Fibroblast of gingiva (primary cell): ENCODE measurements around the gene PLEKHA1.
A peak's percentile ranks its signal among the peaks of the same experiment; 100 is the strongest.

Experiments used
- DNase-seq: peaks from one replicate; pipeline ENCODE4 v3.0.0-alpha.2; 2011; ENCODE audit warnings: low read depth

PLEKHA1 gene

DNA sequence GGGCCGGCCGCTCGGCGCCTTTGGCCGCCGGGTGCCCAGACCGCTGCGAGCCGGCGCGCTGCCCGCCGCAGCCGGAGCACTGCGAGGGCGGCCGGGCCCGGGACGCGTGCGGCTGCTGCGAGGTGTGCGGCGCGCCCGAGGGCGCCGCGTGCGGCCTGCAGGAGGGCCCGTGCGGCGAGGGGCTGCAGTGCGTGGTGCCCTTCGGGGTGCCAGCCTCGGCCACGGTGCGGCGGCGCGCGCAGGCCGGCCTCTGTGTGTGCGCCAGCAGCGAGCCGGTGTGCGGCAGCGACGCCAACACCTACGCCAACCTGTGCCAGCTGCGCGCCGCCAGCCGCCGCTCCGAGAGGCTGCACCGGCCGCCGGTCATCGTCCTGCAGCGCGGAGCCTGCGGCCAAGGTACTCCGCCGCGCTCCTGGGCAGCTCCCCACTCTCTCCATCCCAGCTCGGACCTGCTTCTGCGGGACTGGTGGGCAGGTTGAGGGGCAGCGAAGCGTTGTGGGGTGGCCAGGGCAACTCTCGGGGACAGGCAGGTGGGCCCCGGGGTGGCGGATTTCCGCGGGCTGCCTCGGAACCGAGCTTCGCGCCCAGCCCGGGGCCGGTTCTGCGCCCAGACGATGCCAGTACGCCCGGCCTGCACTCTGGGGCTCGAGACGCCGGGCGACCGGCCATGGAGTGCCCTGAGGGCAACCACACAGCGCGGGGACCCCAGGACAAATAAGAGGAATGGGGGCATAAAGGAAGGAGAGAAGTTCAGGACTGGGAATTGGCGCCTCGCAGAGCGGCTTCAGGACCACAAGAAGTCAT is 87.4 kb downstream of the PLEKHA1 start:
- DNase-seq, result no peak

GRCh38 chr10:122462533-122463465 is 88.3 kb downstream of the PLEKHA1 start:
- peak; percentile 71 for DNase-seq

GRCh38 chr10:122463466-122464249 is 89.2 kb downstream of the PLEKHA1 start:
- no peak for DNase-seq

DNA sequence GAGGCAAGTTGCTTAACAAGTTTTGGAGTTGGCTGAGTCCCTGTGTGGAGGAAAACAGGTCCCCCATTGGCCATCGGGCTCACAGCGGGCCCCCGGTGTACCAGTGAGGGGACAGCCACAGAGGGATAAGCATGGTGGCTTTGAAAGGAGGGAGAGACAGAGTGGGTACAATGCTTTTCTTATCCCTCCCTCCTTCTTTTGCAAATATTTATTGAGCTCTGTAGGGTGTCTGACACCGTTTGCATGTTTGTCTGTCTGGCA is 89.7 kb downstream of the PLEKHA1 start:
- no peak for DNase-seq

- no peak for DNase-seq
Observed at GRCh38 chr10:122464586-122464985, 90.1 kb downstream of the PLEKHA1 start.

GRCh38 chr10:122465401-122466040 is 91.0 kb downstream of the PLEKHA1 start:
- no peak for DNase-seq

- DNase-seq, result peak; percentile 36
Observed at GRCh38 chr10:122466951-122467381, 92.5 kb downstream of the PLEKHA1 start.

- no peak for DNase-seq
Observed at GRCh38 chr10:122467701-122468100, 93.2 kb downstream of the PLEKHA1 start.

- DNase-seq, result no peak
Observed at GRCh38 chr10:122468307-122468925, 93.9 kb downstream of the PLEKHA1 start.

DNA sequence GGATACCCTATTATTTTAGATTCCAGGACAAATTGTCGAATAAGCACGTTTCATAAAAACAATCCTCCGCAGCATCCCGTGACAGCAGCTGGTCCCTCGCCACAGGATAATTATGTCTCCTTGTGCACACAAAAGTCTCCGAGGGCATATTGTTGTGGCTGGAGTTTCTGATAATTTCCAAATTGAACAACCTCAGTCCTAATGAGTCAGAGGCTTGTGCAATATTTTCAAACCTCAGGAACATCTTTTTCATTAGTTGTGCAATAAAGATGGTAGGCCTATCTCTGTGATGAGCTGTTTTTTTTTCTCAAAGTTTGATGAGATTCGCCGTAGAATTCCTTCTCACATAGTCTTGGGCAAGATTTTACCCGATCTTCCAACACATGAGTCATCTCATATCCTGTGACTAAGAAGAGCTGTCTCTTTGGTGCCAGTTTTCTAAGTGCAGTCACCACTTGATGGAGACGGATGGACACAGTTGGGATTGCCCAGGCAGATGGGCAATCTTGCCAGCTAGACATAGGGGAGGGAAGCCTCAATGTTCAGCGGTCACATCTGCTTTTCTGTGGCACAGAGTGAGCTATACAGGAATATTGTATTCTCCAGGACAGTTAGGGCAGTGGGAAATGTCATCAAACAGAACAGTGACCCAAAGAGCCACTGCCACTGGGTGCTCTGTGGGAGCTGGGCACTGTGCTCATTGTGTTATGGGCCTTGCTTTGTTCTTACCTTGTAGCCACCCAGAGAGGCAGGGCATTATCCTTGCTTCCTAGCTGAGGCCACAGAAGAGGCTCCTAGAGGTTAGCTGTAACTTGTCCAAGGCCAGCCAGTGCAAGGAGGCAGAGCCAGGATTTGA is 94.6 kb downstream of the PLEKHA1 start:
- DNase-seq, result peak; percentile 98

DNA sequence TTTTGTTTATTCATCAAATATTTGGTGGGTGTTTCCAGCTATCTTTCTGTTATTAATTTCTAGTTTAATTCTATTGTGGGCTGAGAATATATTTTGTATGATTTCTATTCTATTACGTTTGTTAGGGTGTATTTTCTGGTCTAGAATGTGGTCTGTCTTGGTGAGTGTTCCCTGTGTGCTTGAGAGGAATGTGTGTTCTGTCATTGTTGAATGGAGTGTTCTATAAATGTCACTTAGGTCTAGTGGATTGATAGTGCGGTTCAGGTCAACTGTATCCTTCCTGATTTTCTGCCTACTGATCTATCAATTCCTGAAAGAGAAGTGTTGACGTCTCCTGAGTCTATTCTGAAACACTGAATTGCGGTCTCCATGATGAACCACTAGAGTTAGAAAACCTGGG is 95.3 kb downstream of the PLEKHA1 start:
- DNase-seq, result no peak

DNA sequence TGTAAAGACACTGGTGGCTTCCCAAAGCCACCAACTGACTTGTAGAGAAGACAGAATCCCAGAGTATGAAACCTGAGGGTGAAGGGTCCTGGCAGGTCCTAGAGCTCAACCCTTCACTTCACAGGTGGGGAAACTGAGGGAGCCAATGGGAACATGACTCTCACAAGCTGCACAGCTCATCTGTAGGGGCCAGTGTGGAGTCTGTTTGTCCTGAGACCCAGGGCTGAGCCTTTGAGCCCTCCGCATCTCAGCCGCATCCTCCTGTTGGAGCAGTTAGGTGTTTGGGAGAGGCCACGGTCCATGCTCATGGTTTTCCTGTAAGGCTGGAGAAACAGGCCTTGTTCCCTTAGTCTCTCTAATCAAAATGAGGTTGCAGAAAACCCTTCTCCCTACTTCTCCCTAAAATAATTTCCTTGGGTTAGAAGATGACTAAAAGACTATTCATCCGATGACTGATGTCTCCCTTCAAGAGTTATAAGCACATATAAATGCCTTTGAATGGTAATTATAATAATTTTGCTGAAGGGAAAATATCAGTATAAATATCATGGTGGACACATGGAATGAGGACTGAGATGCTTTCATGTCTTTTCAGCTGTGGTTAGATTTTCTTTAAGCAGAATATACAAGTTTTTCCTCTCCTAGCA is 97.1 kb downstream of the PLEKHA1 start:
- DNase-seq, result no peak

- no peak for DNase-seq
Observed at GRCh38 chr10:122473116-122473515, 98.6 kb downstream of the PLEKHA1 start.

- no peak for DNase-seq
Observed at GRCh38 chr10:122474131-122474818, 99.8 kb downstream of the PLEKHA1 start.

DNA sequence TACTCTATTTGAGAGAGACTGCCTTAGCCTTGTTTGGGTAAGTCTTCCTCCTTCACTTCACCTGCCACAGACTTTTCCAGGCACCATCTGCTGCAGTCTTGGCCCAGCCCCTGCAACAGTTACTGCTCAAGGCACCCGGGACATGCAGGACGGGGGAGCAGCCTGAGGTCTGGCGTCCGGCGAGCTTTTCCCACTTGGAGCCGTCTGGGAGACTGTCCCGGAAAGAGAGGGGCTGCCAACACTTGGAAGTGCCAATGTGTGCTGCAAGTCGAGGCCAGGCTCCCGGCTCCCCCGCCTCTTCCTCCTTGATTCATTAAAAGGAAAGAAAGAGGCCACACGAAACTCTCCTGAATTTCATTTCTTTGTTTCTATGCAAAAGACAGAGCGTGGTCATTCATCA is 100.6 kb downstream of the PLEKHA1 start:
- DNase-seq, result peak; percentile 35

- DNase-seq, result no peak
Observed at GRCh38 chr10:122475591-122476332, 101.3 kb downstream of the PLEKHA1 start.

GRCh38 chr10:122476333-122476695 is 101.8 kb downstream of the PLEKHA1 start:
- no peak for DNase-seq

GRCh38 chr10:122477436-122477835 is 102.9 kb downstream of the PLEKHA1 start:
- DNase-seq, result no peak

DNA sequence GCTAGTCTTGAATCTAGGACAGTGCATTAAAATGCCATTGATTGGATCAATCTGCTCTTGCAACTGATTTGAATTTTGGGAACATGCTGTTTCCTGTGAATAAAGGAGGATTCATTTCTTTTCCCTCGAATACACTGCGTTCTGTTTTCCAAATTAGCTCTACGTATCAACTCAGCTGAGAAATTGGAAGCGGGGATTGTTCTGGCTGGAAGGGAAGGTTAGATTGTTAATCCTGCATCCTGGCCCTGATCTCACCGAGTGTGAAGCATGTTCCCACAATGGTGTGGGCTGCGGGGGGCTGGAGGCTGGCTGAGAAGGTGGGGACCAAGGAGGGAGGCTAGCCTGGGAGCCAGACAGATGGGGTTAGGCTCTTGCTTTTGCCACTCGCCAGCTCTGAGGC is 104.5 kb downstream of the PLEKHA1 start:
- no peak for DNase-seq
